AG20443 (cell line): Measurements from ENCODE around the gene PRR4.

Source experiments
- DNase-seq: peaks from one replicate; pipeline ENCODE4 v3.0.0; 2012; ENCODE audit warnings: low spot score, mixed read lengths

The PRR4 gene

DNA sequence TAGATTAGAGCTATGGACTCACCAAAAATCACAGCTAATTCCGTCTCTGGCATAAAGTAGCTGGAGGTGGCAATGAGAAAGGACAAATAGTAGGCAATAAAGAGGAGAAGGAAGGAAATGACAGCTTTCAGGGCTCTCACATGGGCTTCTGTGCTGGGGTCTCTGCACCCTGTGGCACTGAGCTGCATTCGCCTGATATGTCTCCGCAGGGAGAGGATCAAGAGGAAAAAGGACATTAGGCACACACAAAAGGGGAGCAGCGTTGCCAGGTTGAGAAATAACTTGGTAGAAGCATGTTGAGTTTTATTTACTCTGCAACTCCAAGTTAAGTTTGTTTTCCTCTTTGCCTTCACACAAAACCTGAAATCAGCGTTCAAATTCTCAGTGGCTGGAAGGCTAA, 47.5 kb downstream of the PRR4 start:
- DNase-seq = no peak
